HCT116 (cell line): Measurements from ENCODE around the gene NEK1. TPM values are rescaled to one million over a fixed set of nuclear protein-coding genes. Genes with fewer than 3 reads are reported as not detected.

Experiments used
- ATAC-seq: fragments of 200-7000 bp; cut with Tn5 transposase; 2 replicates; pipeline ENCODE4 v1.9.1; 2020; ENCODE audit warnings: mild to moderate bottlenecking, moderate library complexity
- BruUV-seq: library from RNA; stranded (reverse); fragments of 400-500 nt; replicated peaks from 2 replicates; lab custom pipeline; 2021; lab: Mats Ljungman, UMichigan
- CTCF ChIA-PET: fragments of 300-600 bp; sonication (Branson Sonifier 250); formaldehyde crosslinking; loops from one replicate; lab custom pipeline; 2021; ENCODE audit warnings: antibody characterized with exemption; lab: Charles Lee
- POLR2A ChIA-PET: fragments of 300-600, 350-600 bp; sonication (Branson Sonifier 250); formaldehyde crosslinking; loops from one replicate; lab custom pipeline; 2021; ENCODE audit warnings: antibody characterized with exemption; lab: Charles Lee
- RAD21 ChIA-PET, 2 experiments: fragments of 300-600 bp; sonication (Branson Sonifier 250); formaldehyde crosslinking; loops; one replicate each; lab custom pipeline; 2023; ENCODE audit warnings: low total read pairs in 2 of 2; ENCODE audit not compliant: uncharacterized antibody in 2 of 2, unreplicated experiment in 2 of 2, low non-redundant PET in 1 of 2; lab: Charles Lee
- DNase-seq: peaks from one replicate; pipeline ENCODE4 v3.0.0-alpha.2; 2010; ENCODE audit warnings: low read depth, low spot score
- H2AFZ ChIP-seq: fragments of 200-600 bp; shearing (Covaris generic), sonication (generic); 2 replicates; pipeline ENCODE4 v1.6.1; 2017; ENCODE audit warnings: low read depth, mixed run types, mixed read lengths, antibody characterized with exemption, low read length; ENCODE audit not compliant: poor library complexity, severe bottlenecking
- H3K27ac ChIP-seq: 2 replicates; pipeline ENCODE4 v1.5.1; 2012; ENCODE audit warnings: low read depth, low read length
- H3K27me3 ChIP-seq: fragments of 200-600 bp; sonication (generic); 2 replicates; pipeline ENCODE4 v1.6.1; 2016; ENCODE audit warnings: mixed run types, low read length, mixed read lengths; ENCODE audit not compliant: insufficient read depth
- H3K36me3 ChIP-seq, 2 experiments: fragments of 200-500 bp in 1 of 2; fragments of 200-600 bp in 1 of 2; sonication (Bioruptor generic) in 1 of 2; sonication (generic) in 1 of 2; 2 replicates each; pipeline versions ENCODE4 v1.5.1 to v1.6.1; 2014 to 2016; ENCODE audit warnings: low read length in 2 of 2, inconsistent platforms in 1 of 2, mixed read lengths in 1 of 2, mixed run types in 1 of 2; ENCODE audit not compliant: insufficient read depth in 2 of 2, control insufficient read depth in 1 of 2
- H3K4me1 ChIP-seq, 2 experiments: fragments of 200-600 bp in 1 of 2; sonication (generic) in 1 of 2; 2 replicates each; pipeline versions ENCODE4 v1.5.1 to v1.6.1; 2012 to 2017; ENCODE audit warnings: low read length in 2 of 2, inconsistent platforms in 1 of 2, mild to moderate bottlenecking in 1 of 2, mixed read lengths in 1 of 2, mixed run types in 1 of 2, moderate library complexity in 1 of 2; ENCODE audit not compliant: insufficient read depth in 2 of 2, control insufficient read depth in 1 of 2
- H3K4me2 ChIP-seq: fragments of 200-600 bp; sonication (generic); 2 replicates; pipeline ENCODE4 v1.6.1; 2017; ENCODE audit warnings: mixed run types, low read length, mixed read lengths
- H3K4me3 ChIP-seq, 2 experiments: fragments of 200-600 bp in 1 of 2; sonication (generic) in 1 of 2; replicated peaks in 1 of 2; 2 replicates each; pipeline ENCODE4 v1.5.1; 2011 to 2016; ENCODE audit warnings: low read length in 2 of 2, control low read depth in 1 of 2, low read depth in 1 of 2, mild to moderate bottlenecking in 1 of 2, mixed read lengths in 1 of 2, mixed run types in 1 of 2
- H3K79me2 ChIP-seq: fragments of 200-600 bp; sonication (generic); 2 replicates; pipeline ENCODE4 v1.6.1; 2017; ENCODE audit warnings: mild to moderate bottlenecking, mixed run types, low read length, moderate library complexity, mixed read lengths; ENCODE audit not compliant: insufficient read depth
- H3K9ac ChIP-seq: fragments of 200-600 bp; sonication (generic); 2 replicates; pipeline ENCODE4 v1.6.1; 2016; ENCODE audit warnings: low read length, mixed read lengths
- H3K9me2 ChIP-seq: fragments of 200-600 bp; sonication (generic), shearing (Covaris generic); 2 replicates; pipeline ENCODE4 v1.6.1; 2017; ENCODE audit warnings: mixed run types, mild to moderate bottlenecking, moderate library complexity; ENCODE audit not compliant: insufficient read depth
- H3K9me3 ChIP-seq, 2 experiments: fragments of 200-500 bp in 1 of 2; fragments of 200-600 bp in 1 of 2; sonication (Bioruptor generic) in 1 of 2; sonication (generic) in 1 of 2; 2 replicates each; pipeline ENCODE4 v1.6.1; 2014 to 2017; ENCODE audit warnings: low read length in 2 of 2, mixed read lengths in 2 of 2, inconsistent platforms in 1 of 2, low read depth in 1 of 2, mild to moderate bottlenecking in 1 of 2, mixed run types in 1 of 2, moderate library complexity in 1 of 2; ENCODE audit not compliant: control insufficient read depth in 1 of 2, insufficient read depth in 1 of 2
- H4K20me1 ChIP-seq: fragments of 200-600 bp; sonication (generic), shearing (Covaris generic); 2 replicates; pipeline ENCODE4 v1.6.1; 2017; ENCODE audit warnings: mixed run types, mild to moderate bottlenecking, moderate library complexity; ENCODE audit not compliant: insufficient read depth
- CBX3 ChIP-seq: IDR thresholded peaks from 2 replicates; pipeline ENCODE4 v1.6.1; 2012; ENCODE audit warnings: low read depth
- JUND ChIP-seq: IDR thresholded peaks from 2 replicates; pipeline ENCODE4 v1.6.1; 2012
- SRF ChIP-seq: IDR thresholded peaks from 2 replicates; pipeline ENCODE4 v1.6.1; 2012; ENCODE audit warnings: low read depth
- TCF7L2 ChIP-seq: IDR thresholded peaks from 2 replicates; pipeline ENCODE4 v1.7.0; 2011; ENCODE audit warnings: borderline replicate concordance, inconsistent platforms; ENCODE audit not compliant: insufficient read depth, insufficient read length; ENCODE audit errors: extremely low read depth
- ZBTB33 ChIP-seq: IDR thresholded peaks from 2 replicates; pipeline ENCODE4 v1.6.1; 2011; ENCODE audit warnings: mild to moderate bottlenecking, low read length, moderate library complexity; ENCODE audit not compliant: insufficient replicate concordance; ENCODE audit errors: extremely low read depth
- ZFX ChIP-seq: fragments of 450-650 bp; IDR thresholded peaks from 2 replicates; pipeline ENCODE4 v1.6.1; 2017
- intact Hi-C: fragments of 100-400 bp; cut with micrococcal nuclease; formaldehyde crosslinking; loops from 2 replicates; pipeline ENCODE4 v1.10.0; 2022
- total RNA-seq: library from RNA; stranded (reverse); gene quantifications from one replicate; pipeline ENCODE4 v1.2.1, GENCODE V29; 2021; ENCODE audit not compliant: unreplicated experiment
- TF ChIP-seq, protein P1 (sequence below): IDR thresholded peaks from 2 replicates; pipeline ENCODE4 v1.6.1; 2012; ENCODE audit warnings: low read depth

Gene NEK1
- total RNA-seq, 1 experiment from 2014 or later, result 13.3 TPM

GRCh38 chr4:169412046-169412445 is 200.3 kb downstream of the NEK1 start (continued):
- TF ChIP-seq ZBTB33 (no peak), CBX3 (no peak), TCF7L2 (no peak)

DNA sequence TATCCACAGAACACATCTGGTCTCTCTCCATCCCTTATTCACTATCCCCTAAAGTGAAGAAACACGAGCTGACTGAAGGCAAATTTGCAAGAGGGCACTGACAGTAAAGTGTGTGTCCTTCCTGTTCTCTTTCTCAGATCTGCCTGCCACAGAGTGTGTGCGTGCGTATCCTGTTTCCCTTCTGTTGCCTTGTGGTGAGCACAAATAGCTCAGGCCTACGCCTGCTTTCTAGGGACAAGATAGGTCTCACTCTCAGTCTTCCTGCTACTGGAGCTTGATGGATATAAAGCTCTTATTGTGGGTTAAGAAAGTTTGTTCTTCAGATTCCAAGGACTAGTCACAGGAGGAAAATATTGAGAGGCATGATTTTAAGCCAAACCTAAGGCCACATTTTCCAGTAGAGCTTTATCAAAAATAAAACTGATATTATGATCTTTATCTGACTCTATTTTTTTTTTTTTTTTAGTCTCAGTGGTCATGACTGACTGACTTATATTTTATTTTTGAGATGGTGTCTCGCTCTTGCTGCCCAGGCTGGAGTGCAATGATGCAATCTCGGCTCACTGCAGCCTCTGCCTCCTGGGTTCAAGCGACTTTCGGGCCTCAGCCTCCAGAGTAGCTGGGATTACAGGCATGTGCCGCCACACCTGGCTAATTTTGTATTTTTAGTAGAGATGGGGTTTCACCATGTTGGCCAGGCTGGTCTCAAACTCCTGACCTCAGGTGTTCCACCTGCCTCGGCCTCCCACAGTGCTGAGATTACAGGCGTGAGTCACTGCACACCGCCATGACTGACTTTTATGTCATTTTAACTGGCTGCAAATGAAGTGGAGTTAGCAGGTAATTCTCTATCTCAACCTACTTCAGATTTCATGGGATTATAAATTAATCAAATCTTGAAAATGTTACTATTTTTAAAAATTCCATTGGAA is 201.3 kb downstream of the NEK1 start:
- no TSS peak for BruUV-seq
- no peak for DNase-seq

More for the DNA sequence above, 201.3 kb downstream of the NEK1 start:
- 0 out of 2 replicates have a peak, but pooled peaks have one; percentile 40 for ATAC-seq
- Histone ChIP-seq H3K9ac (no peak overlapping the region), H2AFZ (no peak overlapping the region), H3K4me3 (no peak overlapping the region), H3K9me3 (no peaks in the 10 kb centered on the region), H3K27me3 (no peaks in the 10 kb centered on the region), H3K4me2 (no peak overlapping the region), H3K36me3 (no peaks in the 10 kb centered on the region), H3K4me1 (peaks cover 4% of the 10 kb centered on the region in 2 experiments; a peak in 1 of 4 replicates), H3K79me2 (no peaks in the 10 kb centered on the region), H3K27ac (no peak overlapping the region), H4K20me1 (no peaks in the 10 kb centered on the region), H3K9me2 (no peaks in the 10 kb centered on the region)
- no peak for TF ChIP-seq JUND
- TF ChIP-seq ZFX, result no peak
- no peak for TF ChIP-seq SRF
- TF ChIP-seq, protein P1, sequence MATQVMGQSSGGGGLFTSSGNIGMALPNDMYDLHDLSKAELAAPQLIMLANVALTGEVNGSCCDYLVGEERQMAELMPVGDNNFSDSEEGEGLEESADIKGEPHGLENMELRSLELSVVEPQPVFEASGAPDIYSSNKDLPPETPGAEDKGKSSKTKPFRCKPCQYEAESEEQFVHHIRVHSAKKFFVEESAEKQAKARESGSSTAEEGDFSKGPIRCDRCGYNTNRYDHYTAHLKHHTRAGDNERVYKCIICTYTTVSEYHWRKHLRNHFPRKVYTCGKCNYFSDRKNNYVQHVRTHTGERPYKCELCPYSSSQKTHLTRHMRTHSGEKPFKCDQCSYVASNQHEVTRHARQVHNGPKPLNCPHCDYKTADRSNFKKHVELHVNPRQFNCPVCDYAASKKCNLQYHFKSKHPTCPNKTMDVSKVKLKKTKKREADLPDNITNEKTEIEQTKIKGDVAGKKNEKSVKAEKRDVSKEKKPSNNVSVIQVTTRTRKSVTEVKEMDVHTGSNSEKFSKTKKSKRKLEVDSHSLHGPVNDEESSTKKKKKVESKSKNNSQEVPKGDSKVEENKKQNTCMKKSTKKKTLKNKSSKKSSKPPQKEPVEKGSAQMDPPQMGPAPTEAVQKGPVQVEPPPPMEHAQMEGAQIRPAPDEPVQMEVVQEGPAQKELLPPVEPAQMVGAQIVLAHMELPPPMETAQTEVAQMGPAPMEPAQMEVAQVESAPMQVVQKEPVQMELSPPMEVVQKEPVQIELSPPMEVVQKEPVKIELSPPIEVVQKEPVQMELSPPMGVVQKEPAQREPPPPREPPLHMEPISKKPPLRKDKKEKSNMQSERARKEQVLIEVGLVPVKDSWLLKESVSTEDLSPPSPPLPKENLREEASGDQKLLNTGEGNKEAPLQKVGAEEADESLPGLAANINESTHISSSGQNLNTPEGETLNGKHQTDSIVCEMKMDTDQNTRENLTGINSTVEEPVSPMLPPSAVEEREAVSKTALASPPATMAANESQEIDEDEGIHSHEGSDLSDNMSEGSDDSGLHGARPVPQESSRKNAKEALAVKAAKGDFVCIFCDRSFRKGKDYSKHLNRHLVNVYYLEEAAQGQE, result no peak
- CTCF ChIA-PET, result no interaction called here
- RAD21 ChIA-PET, result no interaction called here
- POLR2A ChIA-PET, result no interaction called here
- intact Hi-C loops, result no loop called here
